HepG2 (cell line): ENCODE data around the gene PEAK3. TPM values are rescaled to one million over a fixed set of nuclear protein-coding genes. Genes with fewer than 3 reads are reported as not detected.

Experiments
- CHCHD3 ChIP-seq: sonication (generic); formaldehyde crosslinking; IDR thresholded peaks from 2 replicates; pipeline ENCODE4 v1.8.0; 2022; ENCODE audit warnings: mild to moderate bottlenecking, missing genetic modification reagents, moderate library complexity
- CTCF ChIP-seq: sonication (generic); formaldehyde crosslinking; IDR thresholded peaks from 2 replicates; pipeline ENCODE4 v1.5.0; 2020; ENCODE audit warnings: mild to moderate bottlenecking, missing genetic modification reagents, moderate library complexity
- GTF3A ChIP-seq: sonication (generic); formaldehyde crosslinking; conservative IDR thresholded peaks from 2 replicates; pipeline ENCODE4 v1.4.0; 2020; ENCODE audit warnings: mild to moderate bottlenecking, missing genetic modification reagents
- HNF4G ChIP-seq, 2 experiments: sonication (generic) in 1 of 2; formaldehyde crosslinking in 1 of 2; IDR thresholded peaks; 2 replicates each; pipeline versions ENCODE4 v1.4.0 to v1.6.1; 2011 to 2020; ENCODE audit warnings: borderline replicate concordance in 2 of 2, low read depth in 2 of 2, mild to moderate bottlenecking in 2 of 2, low read length in 1 of 2, missing genetic modification reagents in 1 of 2, moderate library complexity in 1 of 2
- LRRFIP1 ChIP-seq: sonication (generic); formaldehyde crosslinking; conservative IDR thresholded peaks from 2 replicates; pipeline ENCODE4 v1.4.0; 2020; ENCODE audit warnings: missing genetic modification reagents
- NFAT5 ChIP-seq: sonication (generic); formaldehyde crosslinking; IDR thresholded peaks from 2 replicates; pipeline ENCODE4 v1.4.0; 2020; ENCODE audit warnings: missing genetic modification reagents
- NR2C2 ChIP-seq: sonication (generic); formaldehyde crosslinking; IDR thresholded peaks from 2 replicates; pipeline ENCODE4 v1.4.0; 2020; ENCODE audit warnings: missing genetic modification reagents, mild to moderate bottlenecking, moderate library complexity, borderline replicate concordance
- SALL1 ChIP-seq: sonication (generic); formaldehyde crosslinking; IDR thresholded peaks from 2 replicates; pipeline ENCODE4 v1.8.0; 2022; ENCODE audit warnings: mild to moderate bottlenecking, missing genetic modification reagents
- SP2 ChIP-seq: sonication (generic); formaldehyde crosslinking; IDR thresholded peaks from 2 replicates; pipeline ENCODE4 v1.5.1; 2020; ENCODE audit warnings: mild to moderate bottlenecking, missing genetic modification reagents
- TCF12 ChIP-seq, 2 experiments: fragments of 450-650 bp in 1 of 2; sonication (generic) in 1 of 2; formaldehyde crosslinking in 1 of 2; IDR thresholded peaks; 2 replicates each; pipeline versions ENCODE4 v1.6.1 to v1.8.0; 2017 to 2022; ENCODE audit warnings: antibody characterized with exemption in 1 of 2, mild to moderate bottlenecking in 1 of 2, missing genetic modification reagents in 1 of 2, moderate library complexity in 1 of 2
- ZMAT3 ChIP-seq: sonication (generic); formaldehyde crosslinking; conservative IDR thresholded peaks from 2 replicates; pipeline ENCODE4 v1.7.0; 2021; ENCODE audit warnings: missing genetic modification reagents
- ZNF121 ChIP-seq: sonication (generic); formaldehyde crosslinking; IDR thresholded peaks from 2 replicates; pipeline ENCODE4 v1.5.0; 2020; ENCODE audit warnings: mild to moderate bottlenecking, missing genetic modification reagents
- ZNF20 ChIP-seq: sonication (generic); formaldehyde crosslinking; IDR thresholded peaks from 2 replicates; pipeline ENCODE4 v1.4.0; 2020; ENCODE audit warnings: mild to moderate bottlenecking, moderate library complexity, missing genetic modification reagents
- ZNF337 ChIP-seq: sonication (generic); formaldehyde crosslinking; IDR thresholded peaks from 2 replicates; pipeline ENCODE4 v1.5.1; 2020; ENCODE audit warnings: missing genetic modification reagents, low read depth, mild to moderate bottlenecking, borderline replicate concordance
- ZNF362 ChIP-seq: sonication (generic); formaldehyde crosslinking; IDR thresholded peaks from 2 replicates; pipeline ENCODE4 v1.4.0; 2020; ENCODE audit warnings: missing genetic modification reagents, mild to moderate bottlenecking, borderline replicate concordance
- ZNF572 ChIP-seq: sonication (generic); formaldehyde crosslinking; IDR thresholded peaks from 2 replicates; pipeline ENCODE4 v1.5.1; 2020; ENCODE audit warnings: mild to moderate bottlenecking, missing genetic modification reagents
- ZNF589 ChIP-seq: sonication (generic); formaldehyde crosslinking; conservative IDR thresholded peaks from 2 replicates; pipeline ENCODE4 v1.8.0; 2022; ENCODE audit warnings: mild to moderate bottlenecking, moderate library complexity, missing genetic modification reagents
- ZNF883 ChIP-seq: sonication (generic); formaldehyde crosslinking; IDR thresholded peaks from 2 replicates; pipeline ENCODE4 v1.5.1; 2020; ENCODE audit warnings: mild to moderate bottlenecking, missing genetic modification reagents; ENCODE audit errors: not compliant biosample characterization
- polyA plus RNA-seq, 8 experiments: library from polyadenylated mRNA; depleted of rRNA in 3 of 8; stranded (reverse) in 7 of 8; unstranded in 1 of 8; fragments of >200 nt; fragmentation: Illumina TruSeq in 4 of 8; extraction: Trizol in 4 of 8; gene quantifications; 2 replicates each; pipeline versions ENCODE4 v1.2.1 to v1.2.3, GENCODE V29; 2011 to 2016; ENCODE audit warnings: low read depth in 4 of 8, missing spikeins in 1 of 8, mixed read lengths in 1 of 8; ENCODE audit not compliant: insufficient read depth in 1 of 8
- total RNA-seq, 5 experiments: library from RNA; depleted of rRNA; stranded (reverse); fragments of >200 nt; fragmentation: Illumina TruSeq; extraction: Trizol; gene quantifications; 2 replicates each; pipeline ENCODE4 v1.2.3, GENCODE V29; 2016; ENCODE audit warnings: low read depth in 1 of 5

Gene PEAK3
- total and polyA plus RNA-seq, 2 of the 13 experiments (the other 11 are each of a cell fraction or from before 2014, with no cell fraction given), result not detected

GRCh38 chr19:2315818-2316353, 33.9 kb upstream of the PEAK3 start (continued):
- TF ChIP-seq NFAT5 (CRISPR knock-in tag) (no peak), SALL1 (CRISPR knock-in tag) (peak; percentile 75), ZNF589 (CRISPR knock-in tag) (no peak), NR2C2 (CRISPR knock-in tag) (peak; percentile 56; the same call in 1 of the 2 replicates), ZNF20 (CRISPR knock-in tag) (no peak), ZNF572 (CRISPR knock-in tag) (0 out of 2 replicates have a peak, but pooled peaks have one; percentile 56), CTCF (peak; percentile 98), GTF3A (CRISPR knock-in tag) (no peak), ZNF337 (CRISPR knock-in tag) (0 out of 2 replicates have a peak, but pooled peaks have one; percentile 59), CHCHD3 (CRISPR knock-in tag) (no peak), ZNF121 (CRISPR knock-in tag) (no peak; the same call in 1 of the 2 replicates), TCF12 (IDR thresholded peaks at IDR 0.05) (no peak), TCF12 (CRISPR knock-in tag; IDR thresholded peaks at IDR 0.05) (no peak), LRRFIP1 (CRISPR knock-in tag) (no peak), ZNF362 (CRISPR knock-in tag) (no peak), HNF4G (IDR thresholded peaks at IDR 0.05; ENCODE audit: borderline replicate concordance, low read depth, low read length) (no peak), HNF4G (CRISPR knock-in tag; IDR thresholded peaks at IDR 0.05; ENCODE audit: borderline replicate concordance, low read depth) (no peak), ZMAT3 (CRISPR knock-in tag) (0 out of 2 replicates have a peak, but pooled peaks have one; percentile 44), ZNF883 (peak; percentile 86), SP2 (no peak)
